HG03571 (cell line): ENCODE data around the gene MCU.

Experiments used
- ATAC-seq: cut with Tn5 transposase; IDR thresholded peaks from one replicate; pipeline ENCODE4 v1.9.1; 2021; ENCODE audit not compliant: unreplicated experiment

The MCU gene

GRCh38 chr10:72831696-72832409 is 139.9 kb downstream of the MCU start:
- no peak for ATAC-seq

GRCh38 chr10:72832701-72833100 is 140.8 kb downstream of the MCU start:
- ATAC-seq = no peak

- no peak for ATAC-seq
Measured at GRCh38 chr10:72834183-72834825, 142.4 kb downstream of the MCU start.

GRCh38 chr10:72840319-72840718 is 148.4 kb downstream of the MCU start:
- ATAC-seq = no peak

- ATAC-seq = no peak
Measured at GRCh38 chr10:72841487-72841886, 149.5 kb downstream of the MCU start.

GRCh38 chr10:72842164-72842563 is 150.2 kb downstream of the MCU start:
- no peak for ATAC-seq

GRCh38 chr10:72846238-72846637 is 154.3 kb downstream of the MCU start:
- ATAC-seq = no peak

- no peak for ATAC-seq
Measured at GRCh38 chr10:72847681-72848080, 155.7 kb downstream of the MCU start.

GRCh38 chr10:72850861-72851260 is 158.9 kb downstream of the MCU start:
- no peak for ATAC-seq

GRCh38 chr10:72851509-72851908 is 159.6 kb downstream of the MCU start:
- no peak for ATAC-seq

- no peak for ATAC-seq
Measured at GRCh38 chr10:72852508-72852907, 160.6 kb downstream of the MCU start.

- ATAC-seq = no peak
Measured at GRCh38 chr10:72855129-72855528, 163.2 kb downstream of the MCU start.

- ATAC-seq = no peak
Measured at GRCh38 chr10:72855790-72856189, 163.8 kb downstream of the MCU start.

GRCh38 chr10:72858067-72858466 is 166.1 kb downstream of the MCU start:
- no peak for ATAC-seq

- ATAC-seq = no peak
Measured at GRCh38 chr10:72862957-72863356, 171.0 kb downstream of the MCU start.

GRCh38 chr10:72875250-72876055 is 183.5 kb downstream of the MCU start:
- no peak for ATAC-seq

GRCh38 chr10:72879245-72879644 is 187.3 kb downstream of the MCU start:
- ATAC-seq = no peak

GRCh38 chr10:72881291-72881690 is 189.3 kb downstream of the MCU start:
- ATAC-seq = no peak

- no peak for ATAC-seq
Measured at GRCh38 chr10:72883861-72884260, 191.9 kb downstream of the MCU start.

- no peak for ATAC-seq
Measured at GRCh38 chr10:72885953-72886352, 194.0 kb downstream of the MCU start.

- no peak for ATAC-seq
Measured at GRCh38 chr10:72886621-72887020, 194.7 kb downstream of the MCU start.

GRCh38 chr10:72887043-72887442 is 195.1 kb downstream of the MCU start:
- ATAC-seq = no peak
